Measurements from ENCODE around the gene C1D.
"Not testable (repeated sequence)": the region's sequence is repeated elsewhere in the genome, so short reads cannot be mapped to it uniquely, and the experiment has no call there.

Gene C1D

GRCh38 chr2:68091439-68092034 lies 28.7 kb upstream of the C1D start:
- DNase-seq (ENCODE audit: extremely low read depth, low read depth): no peak
- H3K4me3 ChIP-seq (replicated peaks; ENCODE audit: low read depth, low read length): no peak overlapping the region
- TF ChIP-seq CTCF (IDR thresholded peaks at IDR 0.05; ENCODE audit: low read depth, low read length, missing control alignments): no peak

GRCh38 chr2:68089961-68090360 lies 27.2 kb upstream of the C1D start:
- no peak for TF ChIP-seq CTCF (IDR thresholded peaks at IDR 0.05; ENCODE audit: low read depth, low read length, missing control alignments)
- no peak overlapping the region for H3K4me3 ChIP-seq (replicated peaks; ENCODE audit: low read depth, low read length)
- DNase-seq (ENCODE audit: extremely low read depth, low read depth): no peak

- TF ChIP-seq CTCF (IDR thresholded peaks at IDR 0.05; ENCODE audit: low read depth, low read length, missing control alignments): no peak
- no peak overlapping the region for H3K4me3 ChIP-seq (replicated peaks; ENCODE audit: low read depth, low read length)
- DNase-seq (ENCODE audit: extremely low read depth, low read depth): no peak
Observed at GRCh38 chr2:68088940-68089339, 26.1 kb upstream of the C1D start.

- no peak overlapping the region for H3K4me3 ChIP-seq (replicated peaks; ENCODE audit: low read depth, low read length)
- no peak for TF ChIP-seq CTCF (IDR thresholded peaks at IDR 0.05; ENCODE audit: low read depth, low read length, missing control alignments)
- DNase-seq (ENCODE audit: extremely low read depth, low read depth): no peak
Observed at GRCh38 chr2:68086166-68086565, 23.4 kb upstream of the C1D start.

- TF ChIP-seq CTCF (IDR thresholded peaks at IDR 0.05; ENCODE audit: low read depth, low read length, missing control alignments): no peak
- H3K4me3 ChIP-seq (replicated peaks; ENCODE audit: low read depth, low read length): no peak overlapping the region
- DNase-seq (ENCODE audit: extremely low read depth, low read depth): no peak
Observed at GRCh38 chr2:68083346-68083745, 20.5 kb upstream of the C1D start.

GRCh38 chr2:68074050-68074449 lies 11.2 kb upstream of the C1D start:
- TF ChIP-seq CTCF (IDR thresholded peaks at IDR 0.05; ENCODE audit: low read depth, low read length, missing control alignments): no peak
- no peak for DNase-seq (ENCODE audit: extremely low read depth, low read depth)
- no peak overlapping the region for H3K4me3 ChIP-seq (replicated peaks; ENCODE audit: low read depth, low read length)

- H3K4me3 ChIP-seq (replicated peaks; ENCODE audit: low read depth, low read length); DNase-seq (ENCODE audit: extremely low read depth, low read depth): not testable (repeated sequence)
Observed at GRCh38 chr2:68063797-68064646, 1.2 kb upstream of the C1D start.

All from HFF-Myc (cell line).